ENCODE measurements around the gene SORCS2.
"Not testable (repeated sequence)": the region's sequence is repeated elsewhere in the genome, so short reads cannot be mapped to it uniquely, and the experiment has no call there.

DNA sequence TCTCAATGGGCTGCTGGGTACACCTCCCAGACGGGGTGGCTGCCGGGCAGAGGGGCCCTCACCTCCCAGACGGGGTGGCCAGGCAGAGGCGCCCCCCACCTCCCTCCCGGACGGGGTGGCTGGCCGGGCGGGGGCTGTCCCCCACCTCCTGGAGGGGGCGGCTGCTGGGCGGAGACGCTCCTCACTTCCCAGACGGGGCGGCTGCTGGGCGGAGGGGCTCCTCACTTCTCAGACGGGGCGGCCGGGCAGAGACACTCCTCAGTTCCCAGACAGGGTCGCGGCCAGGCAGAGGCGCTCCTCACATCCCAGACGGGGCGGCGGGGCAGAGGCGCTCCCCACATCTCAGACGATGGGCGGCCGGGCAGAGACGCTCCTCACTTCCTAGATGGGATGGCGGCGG, 409.8 kb downstream of the SORCS2 start:
- TF ChIP-seq, protein P1, sequence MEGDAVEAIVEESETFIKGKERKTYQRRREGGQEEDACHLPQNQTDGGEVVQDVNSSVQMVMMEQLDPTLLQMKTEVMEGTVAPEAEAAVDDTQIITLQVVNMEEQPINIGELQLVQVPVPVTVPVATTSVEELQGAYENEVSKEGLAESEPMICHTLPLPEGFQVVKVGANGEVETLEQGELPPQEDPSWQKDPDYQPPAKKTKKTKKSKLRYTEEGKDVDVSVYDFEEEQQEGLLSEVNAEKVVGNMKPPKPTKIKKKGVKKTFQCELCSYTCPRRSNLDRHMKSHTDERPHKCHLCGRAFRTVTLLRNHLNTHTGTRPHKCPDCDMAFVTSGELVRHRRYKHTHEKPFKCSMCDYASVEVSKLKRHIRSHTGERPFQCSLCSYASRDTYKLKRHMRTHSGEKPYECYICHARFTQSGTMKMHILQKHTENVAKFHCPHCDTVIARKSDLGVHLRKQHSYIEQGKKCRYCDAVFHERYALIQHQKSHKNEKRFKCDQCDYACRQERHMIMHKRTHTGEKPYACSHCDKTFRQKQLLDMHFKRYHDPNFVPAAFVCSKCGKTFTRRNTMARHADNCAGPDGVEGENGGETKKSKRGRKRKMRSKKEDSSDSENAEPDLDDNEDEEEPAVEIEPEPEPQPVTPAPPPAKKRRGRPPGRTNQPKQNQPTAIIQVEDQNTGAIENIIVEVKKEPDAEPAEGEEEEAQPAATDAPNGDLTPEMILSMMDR (IDR thresholded peaks at IDR 0.05): not testable (repeated sequence)
- TF ChIP-seq POLR2AphosphoS5 (IDR thresholded peaks at IDR 0.05; ENCODE audit: low read depth, low read length): not testable (repeated sequence)

Data from SK-N-SH (cell line).